NCI-H69 (cell line): ENCODE results near the gene ZG16.
"Not testable (repeated sequence)": the region's sequence is repeated elsewhere in the genome, so short reads cannot be mapped to it uniquely, and the experiment has no call there.

Experiments used
- DNase-seq: peaks from one replicate; lab custom pipeline; 2025; lab: John Stamatoyannopoulos, UW

Gene ZG16

GRCh38 chr16:29787155-29787554, 9.1 kb downstream of the ZG16 start:
- not testable (repeated sequence) for DNase-seq

GRCh38 chr16:29789775-29790182, 11.7 kb downstream of the ZG16 start:
- DNase-seq: no peak

- DNase-seq: peak; percentile 100
Observed at GRCh38 chr16:29790183-29790948, 12.3 kb downstream of the ZG16 start, which contains the start of gene KIF22. KIF22 (plus strand) TSS chr16:29790751; CDS start chr16:29790760, 9 bp downstream.

- peak; percentile 66 for DNase-seq
Observed at GRCh38 chr16:29790949-29791844, 13.1 kb downstream of the ZG16 start.

GRCh38 chr16:29791845-29792807, 14.1 kb downstream of the ZG16 start:
- no peak for DNase-seq

GRCh38 chr16:29793153-29793552, 15.1 kb downstream of the ZG16 start:
- not testable (repeated sequence) for DNase-seq

- DNase-seq: no peak
Observed at GRCh38 chr16:29794231-29794710, 16.2 kb downstream of the ZG16 start.

GRCh38 chr16:29802416-29802935, 24.4 kb downstream of the ZG16 start:
- DNase-seq: no peak

GRCh38 chr16:29804020-29804419, 26.0 kb downstream of the ZG16 start:
- DNase-seq: no peak

- DNase-seq: peak; percentile 85
Observed at GRCh38 chr16:29804455-29805231, 26.6 kb downstream of the ZG16 start.

- peak; percentile 100 for DNase-seq
Observed at GRCh38 chr16:29805232-29806098, 27.4 kb downstream of the ZG16 start.

GRCh38 chr16:29806099-29806579, 28.1 kb downstream of the ZG16 start, which contains the start of gene MAZ:
MAZ (plus strand) TSS chr16:29806529; CDS start chr16:29806702, 173 bp downstream.
- DNase-seq: peak; percentile 99

- DNase-seq: peak; percentile 98
Observed at GRCh38 chr16:29806641-29807425, 28.8 kb downstream of the ZG16 start.

GRCh38 chr16:29807426-29808218, 29.6 kb downstream of the ZG16 start:
- peak; percentile 94 for DNase-seq

- DNase-seq: peak; percentile 49
Observed at GRCh38 chr16:29808219-29808900, 30.3 kb downstream of the ZG16 start.

GRCh38 chr16:29809031-29809747, 31.1 kb downstream of the ZG16 start:
- DNase-seq: peak; percentile 41
